Panc1 (cell line): ENCODE measurements around the gene SP6.

Experiments used
- CTCF ChIP-seq: fragments of 450-650 bp; IDR thresholded peaks from 2 replicates; pipeline ENCODE4 v1.5.1; 2017; ENCODE audit warnings: mild to moderate bottlenecking
- POLR2AphosphoS5 ChIP-seq: IDR thresholded peaks from 2 replicates; pipeline ENCODE4 v1.6.1; 2012; ENCODE audit warnings: mild to moderate bottlenecking, low read depth, low read length, moderate library complexity

GRCh38 chr17:47841488-47842291 lies 9.3 kb downstream of the SP6 start:
- TF ChIP-seq CTCF, result no peak; the same call in none of the 2 replicates
- no peak for TF ChIP-seq POLR2AphosphoS5
